Kidney epithelial cell (primary cell): Measurements from ENCODE around the gene FICD. TPM values are rescaled to one million over a fixed set of nuclear protein-coding genes. Genes with fewer than 3 reads are reported as not detected.

Experiments
- DNase-seq: peaks from one replicate; pipeline ENCODE4 v3.0.0-alpha.2; 2010; ENCODE audit warnings: low read depth
- H3K27me3 ChIP-seq: 2 replicates; pipeline ENCODE4 v1.6.0; 2011; ENCODE audit warnings: low read length; ENCODE audit not compliant: control insufficient read depth, insufficient read depth
- H3K36me3 ChIP-seq: 2 replicates; pipeline ENCODE4 v1.5.1; 2011; ENCODE audit warnings: low read length; ENCODE audit not compliant: control insufficient read depth, insufficient read depth
- H3K4me3 ChIP-seq: 2 replicates; pipeline ENCODE4 v1.5.1; 2011; ENCODE audit warnings: low read depth, mild to moderate bottlenecking, control low read depth, low read length
- total RNA-seq: library from RNA; depleted of rRNA; stranded (reverse); fragments of >200 nt; gene quantifications from 2 replicates; pipeline ENCODE4 v1.2.3, GENCODE V29; 2015
- TF ChIP-seq, protein P1 (sequence below): IDR thresholded peaks from 2 replicates; pipeline ENCODE4 v1.5.1; 2011; ENCODE audit warnings: mild to moderate bottlenecking, moderate library complexity, low read length, control low read depth, inconsistent platforms; ENCODE audit not compliant: insufficient read depth, poor library complexity, severe bottlenecking

FICD gene
- total RNA-seq, 1 donor from 2014 or later = 6.9 TPM

DNA sequence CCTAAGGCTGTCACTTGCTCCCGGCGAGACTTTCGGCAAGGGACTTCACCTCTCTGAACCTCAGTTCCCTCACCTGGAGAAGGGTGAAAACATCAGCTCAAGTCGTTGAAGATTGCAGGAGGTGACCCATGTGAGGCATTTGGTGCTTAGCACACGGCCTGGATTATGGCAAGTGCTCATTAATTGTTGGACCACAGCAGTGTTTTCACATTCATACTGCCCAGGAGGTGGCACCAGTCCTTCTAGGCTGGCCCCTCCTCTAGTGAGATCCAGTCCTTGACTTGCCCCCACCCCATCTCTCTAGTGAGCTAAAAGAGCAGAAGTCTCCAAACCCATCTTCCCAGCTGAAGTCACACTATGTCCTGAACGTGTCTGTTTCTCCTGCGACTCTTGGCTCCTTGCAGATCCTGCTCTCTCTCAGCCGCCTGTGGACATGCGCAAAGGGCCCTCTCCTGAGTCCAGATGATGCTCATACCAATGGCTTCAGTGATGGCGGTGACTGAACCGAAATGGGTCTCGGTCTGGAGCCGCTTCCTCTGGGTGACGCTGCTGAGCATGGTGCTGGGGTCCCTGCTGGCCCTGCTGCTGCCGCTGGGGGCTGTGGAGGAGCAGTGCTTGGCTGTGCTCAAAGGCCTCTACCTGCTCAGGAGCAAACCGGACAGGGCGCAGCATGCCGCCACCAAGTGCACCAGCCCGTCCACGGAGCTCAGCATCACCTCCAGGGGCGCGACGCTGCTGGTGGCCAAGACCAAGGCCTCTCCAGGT is 1.6 kb downstream of the FICD start:
- no peaks in the 10 kb centered on the region for H3K27me3 ChIP-seq
- no peak for DNase-seq
- peaks cover 5% of the 10 kb centered on the region for H3K36me3 ChIP-seq

DNA sequence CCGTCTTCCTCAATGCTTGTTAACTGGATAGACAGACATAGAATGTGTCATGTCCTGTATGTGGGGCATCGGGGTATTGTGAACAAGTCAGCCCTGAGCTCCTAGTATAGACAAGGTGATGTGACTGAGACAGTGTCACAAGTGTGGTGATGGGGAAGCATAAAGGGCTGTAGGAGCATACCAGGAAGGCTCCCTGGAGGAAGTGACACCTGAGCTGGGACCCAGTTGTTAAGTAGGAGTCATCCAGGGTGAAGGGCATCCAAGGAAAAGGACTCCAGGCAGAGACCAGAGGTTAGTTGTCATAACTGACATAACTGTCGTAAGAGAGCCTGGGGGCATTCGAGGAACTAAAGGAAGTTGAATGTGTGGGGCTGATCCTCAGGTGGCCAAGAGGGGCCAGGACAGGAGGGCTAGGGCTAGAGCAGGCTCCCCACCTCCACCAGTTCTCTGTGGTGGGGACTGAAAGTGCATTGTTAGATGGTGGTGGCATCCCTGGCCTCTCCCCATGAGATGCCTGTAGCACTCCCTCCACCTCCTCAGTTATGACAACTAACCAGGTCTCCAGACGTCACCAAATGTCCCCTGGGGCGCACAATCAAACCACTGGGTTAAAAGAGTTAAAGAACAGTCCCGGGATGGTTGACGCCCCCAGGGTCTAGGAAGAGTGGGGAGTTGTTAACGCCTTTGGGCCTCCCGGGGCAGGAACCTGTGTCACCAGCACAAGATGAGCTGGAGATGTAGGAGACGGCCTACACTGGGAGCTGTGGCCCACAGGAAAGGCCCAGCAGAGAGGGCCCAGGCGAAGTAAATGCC is 2.4 kb downstream of the FICD start:
- TF ChIP-seq, protein P1, sequence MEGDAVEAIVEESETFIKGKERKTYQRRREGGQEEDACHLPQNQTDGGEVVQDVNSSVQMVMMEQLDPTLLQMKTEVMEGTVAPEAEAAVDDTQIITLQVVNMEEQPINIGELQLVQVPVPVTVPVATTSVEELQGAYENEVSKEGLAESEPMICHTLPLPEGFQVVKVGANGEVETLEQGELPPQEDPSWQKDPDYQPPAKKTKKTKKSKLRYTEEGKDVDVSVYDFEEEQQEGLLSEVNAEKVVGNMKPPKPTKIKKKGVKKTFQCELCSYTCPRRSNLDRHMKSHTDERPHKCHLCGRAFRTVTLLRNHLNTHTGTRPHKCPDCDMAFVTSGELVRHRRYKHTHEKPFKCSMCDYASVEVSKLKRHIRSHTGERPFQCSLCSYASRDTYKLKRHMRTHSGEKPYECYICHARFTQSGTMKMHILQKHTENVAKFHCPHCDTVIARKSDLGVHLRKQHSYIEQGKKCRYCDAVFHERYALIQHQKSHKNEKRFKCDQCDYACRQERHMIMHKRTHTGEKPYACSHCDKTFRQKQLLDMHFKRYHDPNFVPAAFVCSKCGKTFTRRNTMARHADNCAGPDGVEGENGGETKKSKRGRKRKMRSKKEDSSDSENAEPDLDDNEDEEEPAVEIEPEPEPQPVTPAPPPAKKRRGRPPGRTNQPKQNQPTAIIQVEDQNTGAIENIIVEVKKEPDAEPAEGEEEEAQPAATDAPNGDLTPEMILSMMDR = no peak
- no peak for DNase-seq
- Histone ChIP-seq H3K4me3 (no peak overlapping the region), H3K36me3 (peaks cover 5% of the 10 kb centered on the region), H3K27me3 (no peaks in the 10 kb centered on the region)

More for the DNA sequence above, 1.6 kb downstream of the FICD start:
- no peak overlapping the region for H3K4me3 ChIP-seq
- TF ChIP-seq, protein P1 = no peak

DNA sequence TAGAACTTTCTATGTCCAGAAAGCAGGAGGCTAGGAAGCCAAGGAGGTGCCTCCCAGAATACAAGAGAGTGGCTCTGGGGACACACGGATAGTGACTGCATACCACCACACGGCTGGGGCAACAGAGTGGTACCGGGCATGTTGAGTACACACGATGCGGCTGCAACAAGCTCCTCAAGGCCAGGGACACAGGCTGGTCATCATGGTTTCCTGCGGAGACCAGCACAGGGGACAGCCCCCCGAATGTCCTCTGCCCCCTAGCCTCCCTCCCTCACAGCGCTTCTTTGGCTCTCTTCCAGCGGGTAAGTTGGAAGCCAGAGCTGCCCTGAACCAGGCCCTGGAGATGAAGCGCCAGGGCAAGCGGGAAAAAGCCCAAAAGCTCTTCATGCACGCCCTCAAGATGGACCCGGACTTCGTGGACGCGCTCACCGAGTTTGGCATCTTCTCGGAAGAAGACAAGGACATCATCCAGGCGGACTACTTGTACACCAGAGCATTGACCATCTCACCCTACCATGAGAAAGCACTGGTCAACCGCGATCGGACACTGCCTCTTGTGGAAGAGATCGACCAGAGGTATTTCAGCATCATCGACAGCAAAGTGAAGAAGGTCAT is 3.1 kb downstream of the FICD start:
- DNase-seq = no peak
- TF ChIP-seq, protein P1 = no peak
- peaks cover 5% of the 10 kb centered on the region for H3K36me3 ChIP-seq
- H3K4me3 ChIP-seq = no peak overlapping the region
- H3K27me3 ChIP-seq = no peaks in the 10 kb centered on the region

DNA sequence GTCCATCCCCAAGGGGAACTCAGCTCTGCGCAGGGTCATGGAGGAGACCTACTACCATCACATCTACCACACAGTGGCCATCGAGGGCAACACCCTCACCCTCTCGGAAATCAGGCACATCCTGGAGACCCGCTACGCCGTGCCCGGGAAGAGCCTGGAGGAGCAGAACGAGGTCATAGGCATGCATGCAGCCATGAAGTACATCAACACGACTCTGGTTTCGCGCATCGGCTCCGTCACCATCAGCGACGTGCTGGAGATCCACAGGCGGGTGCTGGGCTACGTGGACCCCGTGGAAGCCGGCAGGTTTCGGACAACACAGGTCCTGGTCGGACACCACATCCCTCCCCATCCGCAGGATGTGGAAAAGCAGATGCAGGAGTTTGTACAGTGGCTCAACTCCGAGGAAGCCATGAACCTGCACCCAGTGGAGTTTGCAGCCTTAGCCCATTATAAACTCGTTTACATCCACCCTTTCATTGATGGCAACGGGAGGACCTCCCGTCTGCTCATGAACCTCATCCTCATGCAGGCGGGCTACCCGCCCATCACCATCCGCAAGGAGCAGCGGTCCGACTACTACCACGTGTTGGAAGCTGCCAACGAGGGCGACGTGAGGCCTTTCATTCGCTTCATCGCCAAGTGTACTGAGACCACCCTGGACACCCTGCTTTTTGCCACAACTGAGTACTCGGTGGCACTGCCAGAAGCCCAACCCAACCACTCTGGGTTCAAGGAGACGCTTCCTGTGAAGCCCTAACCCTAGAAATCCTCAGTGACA is 3.8 kb downstream of the FICD start:
- DNase-seq = no peak
- TF ChIP-seq, protein P1 = no peak
- Histone ChIP-seq H3K4me3 (no peak overlapping the region), H3K36me3 (peaks cover 6% of the 10 kb centered on the region), H3K27me3 (no peaks in the 10 kb centered on the region)

DNA sequence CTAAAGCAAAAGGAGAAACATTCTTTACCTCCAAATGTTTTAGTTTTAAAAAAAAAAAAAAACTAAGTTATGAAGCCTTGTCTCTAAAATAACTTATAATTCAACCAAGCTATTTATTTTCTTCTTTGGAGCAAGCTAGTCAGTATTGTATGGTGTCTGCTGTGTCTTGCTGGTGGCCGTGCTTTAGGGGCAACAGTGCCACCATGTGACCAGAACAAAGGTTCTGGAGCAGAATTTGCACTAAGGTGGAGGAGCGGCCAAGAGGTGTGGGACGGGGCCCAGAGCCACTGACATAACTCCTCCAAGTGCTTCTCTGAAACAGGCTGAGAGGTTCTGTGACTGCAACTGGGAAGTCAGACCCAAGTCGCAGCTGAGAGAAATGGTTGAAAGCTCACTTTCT is 4.5 kb downstream of the FICD start:
- TF ChIP-seq, protein P1 = peak; percentile 6
- Histone ChIP-seq H3K4me3 (no peak overlapping the region), H3K27me3 (no peaks in the 10 kb centered on the region), H3K36me3 (peaks cover 8% of the 10 kb centered on the region)
- DNase-seq = no peak
